A549 (cell line): ENCODE data around the gene H2BK1. TPM values are rescaled to one million over a fixed set of nuclear protein-coding genes. Genes with fewer than 3 reads are reported as not detected.

ENCODE experiments used
- ATAC-seq, 2 experiments: fragments of 200-7000 bp in 1 of 2; fragments of >200 bp in 1 of 2; cut with Nextera tagmentation in 1 of 2; cut with Tn5 transposase in 1 of 2; 3 replicates each; pipeline versions ENCODE4 v1.8.0 to v1.9.1; 2018 to 2020; ENCODE audit warnings: mild to moderate bottlenecking in 1 of 2, moderate library complexity in 1 of 2
- CTCF ChIA-PET: fragments of 300-600 bp; sonication (Branson Sonifier 250); formaldehyde crosslinking; extraction: SDS; loops from one replicate; lab custom pipeline; 2021; ENCODE audit warnings: antibody characterized with exemption, inconsistent platforms; lab: Yijun Ruan, JAX
- POLR2A ChIA-PET: fragments of 350-600 bp; formaldehyde crosslinking; extraction: SDS; loops from one replicate; lab custom pipeline; 2021; ENCODE audit warnings: antibody characterized with exemption, inconsistent platforms; lab: Yijun Ruan, JAX
- DNase-seq, 2 experiments: peaks; one replicate each; pipeline versions ENCODE4 v3.0.0 to v3.0.0-alpha.2; 2011 to 2016; ENCODE audit warnings: low read depth in 1 of 2, low spot score in 1 of 2
- FAIRE-seq: peaks from 2 replicates; lab custom pipeline; 2011; peaks lifted over from hg19 to GRCh38; lab: Jason Lieb, UNC
- H3K27ac ChIP-seq, 2 experiments: fragments of >200 bp; sonication (Bioruptor Twin); formaldehyde crosslinking; 3 replicates each; pipeline ENCODE4 v1.5.1; 2016 to 2017
- H3K4me1 ChIP-seq: fragments of >200 bp; sonication (Bioruptor Twin); formaldehyde crosslinking; 3 replicates; pipeline ENCODE4 v1.6.1; 2016
- H3K4me2 ChIP-seq: fragments of >200 bp; sonication (Bioruptor Twin); formaldehyde crosslinking; 3 replicates; pipeline ENCODE4 v1.6.1; 2016
- H3K4me3 ChIP-seq: fragments of >200 bp; sonication (Bioruptor Twin); formaldehyde crosslinking; 3 replicates; pipeline ENCODE4 v1.5.1; 2016
- H3K9me3 ChIP-seq: fragments of >200 bp; sonication (Bioruptor Twin); formaldehyde crosslinking; 3 replicates; pipeline ENCODE4 v1.6.1; 2016
- CBX2 ChIP-seq: fragments of 200-600 bp; sonication (generic); IDR thresholded peaks from 2 replicates; pipeline ENCODE4 v1.6.1; 2016; ENCODE audit warnings: low read depth, mild to moderate bottlenecking, borderline replicate concordance
- CHD4 ChIP-seq: fragments of 200-600 bp; sonication (generic); IDR thresholded peaks from 2 replicates; pipeline ENCODE4 v1.6.1; 2016; ENCODE audit warnings: antibody characterized with exemption, mild to moderate bottlenecking, borderline replicate concordance
- EHMT2 ChIP-seq: fragments of 200-600 bp; sonication (generic); IDR thresholded peaks from 2 replicates; pipeline ENCODE4 v1.6.1; 2016; ENCODE audit warnings: antibody characterized with exemption, low read depth, mild to moderate bottlenecking, moderate library complexity
- EP300 ChIP-seq, 2 experiments: fragments of >200 bp; sonication (Bioruptor Twin); formaldehyde crosslinking; IDR thresholded peaks; 2 replicates in 1 of 2; 3 replicates in 1 of 2; pipeline ENCODE4 v1.6.1; 2016 to 2017
- ESRRA ChIP-seq: fragments of 150-350 bp; IDR thresholded peaks from 2 replicates; pipeline ENCODE4 v1.6.1; 2014; ENCODE audit warnings: mild to moderate bottlenecking, low read length, borderline replicate concordance
- FOSL2 ChIP-seq, 2 experiments: fragments of 450-650 bp in 1 of 2; fragments of >200 bp in 1 of 2; sonication (Bioruptor Twin) in 1 of 2; formaldehyde crosslinking; IDR thresholded peaks; 2 replicates each; pipeline versions ENCODE4 v1.5.0 to v1.6.1; 2016 to 2020; ENCODE audit warnings: mild to moderate bottlenecking in 1 of 2, moderate library complexity in 1 of 2
- FOXS1 ChIP-seq: fragments of 250-450 bp; sonication (Bioruptor Pico); IDR thresholded peaks from 2 replicates; pipeline ENCODE4 v1.5.0; 2020; ENCODE audit warnings: mild to moderate bottlenecking, moderate library complexity
- GATA3 ChIP-seq: IDR thresholded peaks from 2 replicates; pipeline ENCODE4 v1.6.1; 2012; ENCODE audit warnings: borderline replicate concordance
- HDAC2 ChIP-seq: fragments of 200-600 bp; sonication (generic); IDR thresholded peaks from 2 replicates; pipeline ENCODE4 v1.6.1; 2016
- HOXA7 ChIP-seq: fragments of 250-450 bp; sonication (Bioruptor Pico); IDR thresholded peaks from 2 replicates; pipeline ENCODE4 v1.5.0; 2020; ENCODE audit warnings: mild to moderate bottlenecking, moderate library complexity
- MAFK ChIP-seq: fragments of 450-650 bp; IDR thresholded peaks from 2 replicates; pipeline ENCODE4 v1.6.1; 2014; ENCODE audit not compliant: partially characterized antibody
- MAX ChIP-seq: IDR thresholded peaks from 2 replicates; pipeline ENCODE4 v1.6.1; 2012
- MAZ ChIP-seq: fragments of 150-350 bp; IDR thresholded peaks from 2 replicates; pipeline ENCODE4 v1.6.1; 2014; ENCODE audit warnings: antibody characterized with exemption, low read depth, low read length, borderline replicate concordance
- NPAS2 ChIP-seq: fragments of 250-450 bp; sonication (Bioruptor Pico); IDR thresholded peaks from 2 replicates; pipeline ENCODE4 v1.8.0; 2022; ENCODE audit warnings: mild to moderate bottlenecking, moderate library complexity, borderline replicate concordance
- PBX3 ChIP-seq: IDR thresholded peaks from 2 replicates; pipeline ENCODE4 v1.6.1; 2012
- PHF8 ChIP-seq: fragments of 200-600 bp; sonication (generic); IDR thresholded peaks from 2 replicates; pipeline ENCODE4 v1.6.1; 2016; ENCODE audit warnings: low read depth, mild to moderate bottlenecking, antibody characterized with exemption, moderate library complexity, borderline replicate concordance
- POLR2AphosphoS2 ChIP-seq: conservative IDR thresholded peaks from 2 replicates; pipeline ENCODE4 v1.6.1; 2012; ENCODE audit warnings: low read length, improper control_type of control experiment, inconsistent platforms
- RCOR1 ChIP-seq: fragments of 150-350 bp; IDR thresholded peaks from 2 replicates; pipeline ENCODE4 v1.6.1; 2014; ENCODE audit warnings: antibody characterized with exemption, low read length, low read depth
- REST ChIP-seq: fragments of 200-600 bp; sonication (generic); IDR thresholded peaks from 2 replicates; pipeline ENCODE4 v1.6.1; 2016; ENCODE audit warnings: antibody characterized with exemption, mild to moderate bottlenecking, moderate library complexity
- RNF2 ChIP-seq: fragments of 200-600 bp; sonication (generic); IDR thresholded peaks from 2 replicates; pipeline ENCODE4 v1.6.1; 2016; ENCODE audit warnings: low read depth, mild to moderate bottlenecking, antibody characterized with exemption, moderate library complexity, borderline replicate concordance
- SMC3 ChIP-seq: fragments of >200 bp; sonication (Bioruptor Twin); formaldehyde crosslinking; IDR thresholded peaks from 3 replicates; pipeline ENCODE4 v1.6.1; 2018; ENCODE audit warnings: inconsistent platforms
- SREBF2 ChIP-seq: fragments of 450-650 bp; IDR thresholded peaks from 2 replicates; pipeline ENCODE4 v1.6.1; 2014; ENCODE audit warnings: mild to moderate bottlenecking, moderate library complexity
- ZNF302 ChIP-seq: fragments of 250-450 bp; sonication (Bioruptor Pico); IDR thresholded peaks from 2 replicates; pipeline ENCODE4 v1.9.0; 2021; ENCODE audit warnings: inconsistent platforms, mild to moderate bottlenecking, moderate library complexity
- WGBS: methylation state at CpG from one replicate; pipeline ENCODE4 v1.1.6; 2017; ENCODE audit errors: missing lambda C conversion rate; 5-methylcytosine and 5-hydroxymethylcytosine counted together
- polyA plus RNA-seq, 4 experiments: library from polyadenylated mRNA; depleted of rRNA in 3 of 4; stranded (reverse); fragments of >200 nt; fragmentation: RNase III in 1 of 4; extraction: RNeasy Plus Mini Kit Qiagen cat#74134 plus additional on column Dnase treatment in 1 of 4; gene quantifications; 2 replicates in 3 of 4; 3 replicates in 1 of 4; pipeline ENCODE4 v1.2.3, GENCODE V29; 2011 to 2017
- TF ChIP-seq, protein P1 (sequence below): fragments of 250-450 bp; sonication (Bioruptor Pico); IDR thresholded peaks from 2 replicates; pipeline ENCODE4 v1.5.0; 2020; ENCODE audit warnings: low read depth, mild to moderate bottlenecking, moderate library complexity
- TF ChIP-seq, protein P2 (sequence below): fragments of 450-650 bp; IDR thresholded peaks from 2 replicates; pipeline ENCODE4 v1.6.1; 2014; ENCODE audit warnings: antibody characterized with exemption

H2BK1 gene
- polyA plus RNA-seq, 2 of the 4 experiments (the other 2 are of a cell fraction), result not detected

DNA sequence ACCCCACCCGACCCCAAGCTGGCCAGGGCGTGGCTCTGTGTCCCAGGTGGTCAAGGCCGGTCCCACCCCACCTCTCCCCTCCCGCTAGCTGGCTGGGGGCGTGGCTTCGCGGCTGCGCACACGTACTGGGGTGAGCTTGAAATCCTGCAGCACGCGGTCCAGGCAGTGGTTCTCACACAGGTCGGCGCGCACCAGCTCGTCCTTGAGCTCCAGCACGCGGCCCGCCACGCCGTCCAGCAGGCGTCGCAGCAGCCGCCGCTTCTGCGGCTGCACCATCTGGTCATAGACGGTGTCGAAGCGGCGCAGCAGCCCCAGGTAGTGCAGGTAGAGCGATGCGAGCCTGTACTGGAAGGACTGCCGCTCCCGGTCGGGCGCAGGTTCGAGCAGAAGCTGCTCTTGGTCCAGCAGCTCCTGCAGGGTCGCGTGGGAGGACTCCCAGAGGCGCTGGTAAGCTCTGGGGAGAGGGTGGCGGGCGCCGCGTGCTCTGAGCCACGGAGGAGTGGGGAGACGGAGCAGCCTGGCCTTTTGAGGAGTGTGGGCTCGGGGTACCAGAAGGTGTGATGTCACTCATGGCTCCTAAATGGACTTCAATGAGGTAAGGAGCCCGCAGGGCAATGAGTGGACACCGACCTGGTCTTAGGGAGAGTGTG, 5.8 kb downstream of the H2BK1 start (continued):
- TF ChIP-seq MAFK, result no peak

DNA sequence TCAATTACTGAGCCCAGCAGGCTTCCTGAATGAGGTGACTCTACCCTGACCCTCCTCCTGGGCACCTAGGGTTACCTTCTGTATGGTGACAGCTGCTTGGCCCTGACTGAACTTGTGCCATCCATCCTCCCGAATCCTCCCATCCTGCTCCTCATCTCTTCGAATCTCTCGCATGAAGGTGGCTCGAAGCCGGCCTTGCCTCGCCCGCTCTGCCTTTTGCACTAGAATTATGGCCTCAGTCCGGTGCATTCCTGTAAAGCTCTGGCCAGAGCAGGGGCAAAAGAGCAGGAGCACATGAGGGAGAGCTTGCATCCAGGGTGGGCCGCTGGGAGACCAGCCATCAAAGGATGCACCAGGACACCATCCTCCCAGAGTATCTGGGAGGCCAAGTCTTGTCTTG, 7.5 kb downstream of the H2BK1 start:
- TF ChIP-seq MAZ (no peak), HOXA7 (CRISPR knock-in tag) (no peak), EP300 (IDR thresholded peaks at IDR 0.05) (no peak), REST (no peak), FOXS1 (CRISPR knock-in tag) (no peak), ESRRA (no peak), SREBF2 (no peak), FOSL2 (IDR thresholded peaks at IDR 0.05) (no peak), FOSL2 (CRISPR knock-in tag; IDR thresholded peaks at IDR 0.05) (no peak), RCOR1 (no peak), ZNF302 (CRISPR knock-in tag) (no peak)
- TF ChIP-seq, all 56 proteins: peak for 0
- no peak for DNase-seq
- Histone ChIP-seq H3K4me2 (no peak overlapping the region), H3K27ac (no peak overlapping the region), H3K9me3 (no peaks in the 10 kb centered on the region), H3K4me3 (no peak overlapping the region), H3K4me1 (no peaks in the 10 kb centered on the region)
- 68% methylated on average over 9 of the region's 9 CpGs for WGBS
- CTCF ChIA-PET, result interaction anchor here (1.1 kb wide), 1 partner anchor 18 kb away, joined by 3 read pairs; no protein-coding TSS in a partner anchor
- ATAC-seq, result no peak
- no peak for FAIRE-seq
- POLR2A ChIA-PET, result no interaction called here

DNA sequence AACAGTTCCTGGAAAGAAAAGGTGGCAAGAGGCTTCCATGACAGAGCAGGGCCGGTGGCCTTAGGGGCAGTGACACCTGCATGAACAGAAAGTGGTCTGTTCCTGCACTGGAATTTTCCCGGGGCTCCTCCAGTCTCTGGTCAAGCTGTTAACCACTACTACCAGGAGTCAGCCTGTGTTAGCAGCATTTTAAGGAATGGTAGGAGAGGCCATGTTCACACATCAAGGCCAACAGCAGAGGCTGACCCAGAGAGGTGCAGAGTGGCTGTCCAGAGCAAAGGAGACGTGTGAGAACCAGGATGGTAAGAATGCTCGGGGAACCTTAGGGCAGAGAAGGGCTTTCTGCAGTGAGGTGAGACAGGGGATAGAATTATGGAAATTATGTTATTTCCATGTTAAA, 8.5 kb downstream of the H2BK1 start:
- no peak for ATAC-seq
- FAIRE-seq, result no peak

DNA sequence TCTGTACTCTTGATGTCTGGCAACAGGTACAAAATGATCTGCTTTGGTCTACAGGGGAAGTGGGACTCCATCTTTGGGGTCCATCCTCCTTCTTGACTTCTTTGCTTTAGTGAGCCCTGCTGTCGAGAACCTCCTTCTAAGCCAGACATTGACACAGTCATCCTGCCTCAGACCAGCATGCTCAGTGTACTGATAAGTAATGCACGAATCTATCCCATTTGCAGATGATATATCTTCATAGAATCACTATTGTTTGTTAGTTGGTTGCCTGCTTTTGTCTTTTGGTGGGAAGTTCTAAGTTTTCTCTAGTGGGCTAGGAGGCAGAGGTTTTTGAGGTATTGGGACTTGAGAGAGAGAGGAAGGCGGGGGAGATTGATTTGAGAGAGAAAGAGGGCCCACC, 8.9 kb downstream of the H2BK1 start:
- Histone ChIP-seq H3K4me1 (no peaks in the 10 kb centered on the region), H3K27ac (no peak overlapping the region), H3K9me3 (no peaks in the 10 kb centered on the region), H3K4me2 (no peak overlapping the region), H3K4me3 (no peak overlapping the region)
- FAIRE-seq (no peak), ATAC-seq (no peak), DNase-seq (no peak)
- WGBS, result 23% methylated on average over 3 of the region's 3 CpGs
- POLR2A ChIA-PET, result no interaction called here
- CTCF ChIA-PET, result no interaction called here
- TF ChIP-seq NPAS2 (CRISPR knock-in tag), result no peak
- TF ChIP-seq ZNF302 (CRISPR knock-in tag), result no peak
- TF ChIP-seq, protein P1, sequence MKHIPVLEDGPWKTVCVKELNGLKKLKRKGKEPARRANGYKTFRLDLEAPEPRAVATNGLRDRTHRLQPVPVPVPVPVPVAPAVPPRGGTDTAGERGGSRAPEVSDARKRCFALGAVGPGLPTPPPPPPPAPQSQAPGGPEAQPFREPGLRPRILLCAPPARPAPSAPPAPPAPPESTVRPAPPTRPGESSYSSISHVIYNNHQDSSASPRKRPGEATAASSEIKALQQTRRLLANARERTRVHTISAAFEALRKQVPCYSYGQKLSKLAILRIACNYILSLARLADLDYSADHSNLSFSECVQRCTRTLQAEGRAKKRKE, result no peak
- TF ChIP-seq, protein P2, sequence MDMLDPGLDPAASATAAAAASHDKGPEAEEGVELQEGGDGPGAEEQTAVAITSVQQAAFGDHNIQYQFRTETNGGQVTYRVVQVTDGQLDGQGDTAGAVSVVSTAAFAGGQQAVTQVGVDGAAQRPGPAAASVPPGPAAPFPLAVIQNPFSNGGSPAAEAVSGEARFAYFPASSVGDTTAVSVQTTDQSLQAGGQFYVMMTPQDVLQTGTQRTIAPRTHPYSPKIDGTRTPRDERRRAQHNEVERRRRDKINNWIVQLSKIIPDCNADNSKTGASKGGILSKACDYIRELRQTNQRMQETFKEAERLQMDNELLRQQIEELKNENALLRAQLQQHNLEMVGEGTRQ, result no peak
- no peak for TF ChIP-seq HDAC2
- TF ChIP-seq PHF8, result no peak
- TF ChIP-seq PBX3, result no peak
- TF ChIP-seq EHMT2, result no peak
- no peak for TF ChIP-seq CBX2
- no peak for TF ChIP-seq RNF2
- TF ChIP-seq MAX, result no peak
- no peak for TF ChIP-seq GATA3
- TF ChIP-seq POLR2AphosphoS2, result no peak
- no peak for TF ChIP-seq EP300 (IDR thresholded peaks at IDR 0.05)
- no peak for TF ChIP-seq CHD4

More for the DNA sequence above, 8.5 kb downstream of the H2BK1 start:
- no peak for DNase-seq
- no peak overlapping the region for H3K4me3 ChIP-seq
- H3K4me2 ChIP-seq, result no peak overlapping the region
- ChIA-PET POLR2A (no interaction called here), CTCF (no interaction called here)
- TF ChIP-seq MAZ, result no peak
- TF ChIP-seq RNF2, result no peak
- TF ChIP-seq SMC3, result no peak
- H3K27ac ChIP-seq, result no peak overlapping the region
- H3K9me3 ChIP-seq, result no peaks in the 10 kb centered on the region
- 36% methylated on average over 4 of the region's 4 CpGs for WGBS
- H3K4me1 ChIP-seq, result no peaks in the 10 kb centered on the region
